Skin of body (tissue), 2 donors: ENCODE measurements around the gene SRSF9. TPM values are rescaled to one million over a fixed set of nuclear protein-coding genes. Genes with fewer than 3 reads are reported as not detected.

Experiments used
- DNase-seq: peaks from one replicate; lab custom pipeline; 2025; lab: John Stamatoyannopoulos, UW
- total RNA-seq: library from RNA; depleted of rRNA; stranded (reverse); fragments of >200 nt; gene quantifications from one replicate; pipeline ENCODE4 v1.2.3, GENCODE V29; 2014

The SRSF9 gene
- total RNA-seq, 1 donor from 2014 or later, result 105 TPM

GRCh38 chr12:120483621-120484020 lies 14.1 kb upstream of the SRSF9 start:
- no peak for DNase-seq

GRCh38 chr12:120481022-120481767 lies 11.6 kb upstream of the SRSF9 start:
- DNase-seq, result no peak

DNA sequence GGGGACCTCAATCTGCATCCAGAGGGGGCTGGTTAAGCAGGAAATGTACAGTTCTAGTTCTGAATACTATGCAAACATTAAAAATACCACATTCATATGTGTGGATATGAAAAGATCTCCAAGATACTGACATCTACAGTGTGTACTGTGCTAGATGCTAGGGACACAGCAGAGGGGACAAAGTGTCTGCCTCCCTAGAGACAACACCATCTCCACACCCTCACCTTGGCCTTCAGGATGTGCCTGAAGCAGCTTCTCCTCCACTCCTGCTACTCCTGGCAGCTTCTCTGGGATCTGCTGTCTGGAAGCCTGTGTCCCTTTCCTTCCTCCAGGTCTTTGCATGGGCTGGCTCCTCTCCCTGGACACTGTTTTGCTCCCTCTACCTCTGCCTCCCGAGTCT lies 10.7 kb upstream of the SRSF9 start:
- no peak for DNase-seq

GRCh38 chr12:120479458-120479857 lies 9.9 kb upstream of the SRSF9 start:
- no peak for DNase-seq

DNA sequence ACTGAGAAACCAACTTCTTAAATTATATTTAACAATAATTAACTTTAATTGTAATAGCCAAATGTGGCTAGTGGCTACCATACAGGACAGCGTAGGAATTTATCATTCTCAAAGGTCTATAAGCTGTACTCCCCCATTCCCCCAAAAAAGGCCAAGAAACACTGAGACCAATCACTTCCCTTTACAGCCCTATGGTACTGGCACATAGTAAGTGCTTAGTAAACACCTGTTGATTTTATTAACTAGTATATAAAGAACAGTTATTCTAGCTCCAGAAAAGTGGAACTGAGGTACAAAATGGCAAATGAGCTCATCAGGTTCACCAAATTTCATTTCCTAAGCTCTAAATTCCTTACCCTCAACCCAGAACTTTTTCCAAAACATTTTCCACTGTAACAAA lies 6.1 kb upstream of the SRSF9 start:
- DNase-seq, result no peak

- DNase-seq, result peak; percentile 8
Observed at GRCh38 chr12:120474616-120474960, 5.0 kb upstream of the SRSF9 start.

- DNase-seq, result no peak
Observed at GRCh38 chr12:120473807-120474615, 4.5 kb upstream of the SRSF9 start.

DNA sequence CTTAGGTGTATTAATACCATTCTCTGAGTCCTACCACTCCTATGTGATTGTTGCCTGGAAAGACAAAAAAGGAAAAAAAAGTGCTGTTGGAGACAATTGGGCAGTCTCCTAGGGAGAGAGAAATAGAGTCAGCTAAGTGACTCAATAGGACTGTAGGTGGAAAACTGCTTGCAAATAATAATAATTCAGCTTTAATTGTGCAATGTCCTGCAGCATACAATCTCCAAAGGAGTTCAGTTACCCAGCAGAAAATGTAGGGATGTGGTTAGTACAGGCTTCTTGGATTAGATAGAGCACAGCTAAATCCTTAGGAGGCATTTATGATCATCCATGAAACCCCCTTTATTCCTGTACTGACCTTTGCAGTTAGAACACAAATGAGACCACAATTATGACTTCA lies 3.0 kb upstream of the SRSF9 start:
- DNase-seq, result no peak

- no peak for DNase-seq
Observed at GRCh38 chr12:120470150-120470784, 719 bp upstream of the SRSF9 start.

GRCh38 chr12:120468821-120469449 lies 613 bp downstream of the SRSF9 start:
- peak; percentile 67 for DNase-seq

DNA sequence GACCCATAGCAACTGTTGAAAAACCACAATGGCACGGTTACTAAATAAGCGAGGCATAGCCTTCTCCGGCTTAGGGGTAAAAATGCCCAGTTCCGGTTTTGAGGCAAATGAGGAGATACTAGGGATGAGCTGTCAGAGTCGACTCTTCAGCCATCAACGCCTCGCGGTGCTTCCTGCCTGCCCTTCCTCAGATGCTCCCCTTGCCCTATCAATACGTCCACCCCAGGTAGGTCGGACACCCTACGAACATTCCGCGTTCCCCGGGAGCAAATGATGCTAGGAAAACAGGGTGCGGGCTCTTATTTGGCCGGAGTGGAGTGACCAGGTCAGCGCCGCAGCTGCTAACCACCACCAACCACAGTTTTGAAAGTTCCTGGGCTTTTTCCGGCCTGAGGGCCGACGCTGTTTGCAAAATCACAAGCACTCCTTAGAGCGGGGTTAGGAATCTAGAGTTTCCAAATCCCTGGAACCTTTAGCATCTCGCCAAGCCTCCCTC lies 1.2 kb downstream of the SRSF9 start:
- DNase-seq, result no peak

DNA sequence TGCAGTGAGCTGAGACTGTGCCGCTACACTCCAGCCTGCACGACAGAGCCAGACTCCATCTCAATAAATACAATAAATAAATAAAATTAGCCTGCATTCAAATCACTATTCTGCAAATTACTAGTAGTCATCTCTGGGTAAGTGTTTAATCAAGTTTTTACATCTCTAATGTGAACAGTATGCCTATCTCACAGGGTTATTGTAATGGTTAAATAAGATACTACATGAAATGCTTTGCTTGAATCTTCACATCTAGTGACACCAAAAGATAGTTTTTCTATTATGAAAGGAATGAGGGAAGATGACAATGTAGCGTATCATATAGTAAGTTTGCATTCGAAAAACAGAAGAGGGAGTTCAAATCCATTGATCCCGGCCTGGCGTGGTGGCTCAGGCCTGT lies 2.1 kb downstream of the SRSF9 start:
- DNase-seq, result no peak

DNA sequence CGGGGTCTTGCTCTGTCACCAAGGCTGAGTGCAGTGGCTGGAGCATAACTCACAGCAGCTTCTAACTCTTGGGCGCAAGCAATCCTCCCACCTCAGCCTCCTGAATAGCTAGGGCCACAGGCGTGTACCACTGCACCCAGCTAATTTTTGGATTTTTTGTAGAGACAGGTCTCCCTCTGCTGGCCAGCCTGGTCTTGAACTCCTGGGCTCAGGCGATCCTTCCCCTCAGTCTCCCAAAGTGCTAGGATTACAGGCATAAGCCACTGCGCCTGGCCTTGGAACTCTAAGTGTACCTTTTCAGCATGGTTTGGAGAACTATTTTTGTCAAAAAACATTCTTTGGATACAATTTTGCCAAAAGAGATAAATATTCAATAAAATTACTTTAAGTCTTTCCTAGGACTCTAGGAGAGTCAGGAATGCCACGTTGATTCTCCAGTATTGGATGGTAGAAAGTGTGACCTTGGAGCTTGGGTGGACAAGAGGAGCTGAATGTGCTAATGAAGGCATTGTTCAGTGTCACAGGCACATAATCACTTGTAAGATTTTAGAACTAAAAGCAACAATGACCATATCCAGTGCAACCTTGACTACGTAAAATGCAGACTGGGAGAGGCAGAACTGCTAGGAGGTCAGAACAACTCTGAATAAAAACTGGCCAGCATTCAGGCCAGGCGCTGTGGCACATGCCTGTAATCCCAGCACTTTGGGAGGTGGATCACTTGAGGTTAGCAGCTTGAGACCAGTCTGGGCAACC lies 2.8 kb downstream of the SRSF9 start:
- DNase-seq, result no peak

DNA sequence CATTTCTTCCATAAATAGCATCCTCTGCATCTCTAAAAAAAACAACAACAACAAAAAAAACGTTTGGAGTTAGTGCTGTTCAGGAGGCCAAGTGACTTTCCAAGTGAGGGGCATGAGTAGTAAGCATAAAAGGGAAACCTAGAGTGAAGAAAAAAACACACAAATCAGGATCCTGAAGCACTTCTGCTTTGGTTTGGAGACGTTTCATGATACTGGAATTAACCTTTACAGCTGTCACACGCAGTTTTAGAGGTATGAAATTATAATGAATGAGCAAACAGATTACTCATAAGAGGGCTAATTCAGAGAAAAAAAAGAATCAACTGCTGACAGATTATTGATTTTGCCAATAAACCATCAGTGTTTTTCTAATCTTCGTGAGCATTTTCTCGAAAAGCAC lies 3.8 kb downstream of the SRSF9 start:
- DNase-seq, result no peak

- DNase-seq, result no peak
Observed at GRCh38 chr12:120463712-120464111, 5.8 kb downstream of the SRSF9 start.

DNA sequence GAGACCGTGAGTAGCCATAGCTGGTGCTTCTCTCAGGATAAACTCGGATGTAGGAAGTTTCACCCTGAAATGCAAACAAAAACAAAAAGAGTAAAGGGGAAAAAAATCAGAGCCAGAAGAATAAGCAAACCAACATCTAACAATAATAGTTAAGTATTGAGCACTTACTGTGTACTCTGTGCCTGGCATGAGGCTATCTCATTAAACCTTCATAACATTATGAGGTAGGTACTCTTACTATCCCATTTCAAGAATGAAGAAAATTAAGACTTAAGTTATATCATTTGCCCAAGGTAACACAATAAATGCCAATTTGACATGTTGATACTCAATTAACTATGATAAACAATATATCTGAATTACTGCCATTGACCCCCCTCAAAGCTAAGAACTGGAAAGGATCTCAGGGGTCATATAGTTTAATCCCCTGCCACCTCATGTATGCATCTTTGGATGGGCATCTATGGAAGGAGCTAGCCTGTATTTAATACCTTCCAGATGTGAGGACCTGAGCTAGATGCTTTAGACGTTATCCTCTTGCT lies 7.4 kb downstream of the SRSF9 start:
- DNase-seq, result no peak

- DNase-seq, result no peak
Observed at GRCh38 chr12:120460157-120460556, 9.4 kb downstream of the SRSF9 start.

DNA sequence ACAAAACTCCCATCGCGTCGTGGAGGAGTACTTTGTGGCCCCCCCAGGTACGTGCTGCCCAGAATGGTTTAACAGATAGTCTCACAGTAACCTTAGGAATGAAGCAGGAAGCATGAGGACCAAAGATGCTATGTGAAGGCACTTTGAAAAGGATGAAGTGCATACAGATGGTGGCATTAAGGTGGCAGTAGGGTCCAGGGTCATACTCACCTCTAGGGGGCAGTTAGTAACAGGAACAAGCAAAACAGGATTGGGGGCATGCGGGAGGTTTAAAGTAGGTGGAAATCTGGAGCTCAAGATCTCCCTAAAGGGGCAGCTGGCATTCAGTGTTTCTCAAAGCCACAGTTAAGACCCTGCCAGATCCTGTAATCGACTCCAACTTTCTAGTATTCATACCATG lies 12.4 kb downstream of the SRSF9 start:
- no peak for DNase-seq

- DNase-seq, result no peak
Observed at GRCh38 chr12:120455302-120455701, 14.2 kb downstream of the SRSF9 start.

- no peak for DNase-seq
Observed at GRCh38 chr12:120453977-120454376, 15.6 kb downstream of the SRSF9 start.
